ENCODE results near the gene POLR3K.

The POLR3K gene

GRCh38 chr16:66309-67182 lies 13.1 kb upstream of the POLR3K start:
- no peak for TF ChIP-seq EZH2 (IDR thresholded peaks at IDR 0.05; ENCODE audit: borderline replicate concordance, low read depth, low read length, severe bottlenecking)
- TF ChIP-seq, protein P1, sequence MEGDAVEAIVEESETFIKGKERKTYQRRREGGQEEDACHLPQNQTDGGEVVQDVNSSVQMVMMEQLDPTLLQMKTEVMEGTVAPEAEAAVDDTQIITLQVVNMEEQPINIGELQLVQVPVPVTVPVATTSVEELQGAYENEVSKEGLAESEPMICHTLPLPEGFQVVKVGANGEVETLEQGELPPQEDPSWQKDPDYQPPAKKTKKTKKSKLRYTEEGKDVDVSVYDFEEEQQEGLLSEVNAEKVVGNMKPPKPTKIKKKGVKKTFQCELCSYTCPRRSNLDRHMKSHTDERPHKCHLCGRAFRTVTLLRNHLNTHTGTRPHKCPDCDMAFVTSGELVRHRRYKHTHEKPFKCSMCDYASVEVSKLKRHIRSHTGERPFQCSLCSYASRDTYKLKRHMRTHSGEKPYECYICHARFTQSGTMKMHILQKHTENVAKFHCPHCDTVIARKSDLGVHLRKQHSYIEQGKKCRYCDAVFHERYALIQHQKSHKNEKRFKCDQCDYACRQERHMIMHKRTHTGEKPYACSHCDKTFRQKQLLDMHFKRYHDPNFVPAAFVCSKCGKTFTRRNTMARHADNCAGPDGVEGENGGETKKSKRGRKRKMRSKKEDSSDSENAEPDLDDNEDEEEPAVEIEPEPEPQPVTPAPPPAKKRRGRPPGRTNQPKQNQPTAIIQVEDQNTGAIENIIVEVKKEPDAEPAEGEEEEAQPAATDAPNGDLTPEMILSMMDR (IDR thresholded peaks at IDR 0.05; ENCODE audit: borderline replicate concordance, extremely low read depth, low read length, poor library complexity, severe bottlenecking), result no peak
- H3K4me2 ChIP-seq (ENCODE audit: insufficient read depth, low read length), result no peak overlapping the region
- no peak overlapping the region for H2AFZ ChIP-seq (ENCODE audit: low read depth, low read length)
- no peak for DNase-seq
- H3K9me3 ChIP-seq (ENCODE audit: insufficient read depth, low read length, severe bottlenecking), result no peaks in the 10 kb centered on the region
- H3K9ac ChIP-seq (ENCODE audit: low read depth, low read length), result no peak overlapping the region
- no peaks in the 10 kb centered on the region for H3K4me1 ChIP-seq (ENCODE audit: insufficient read depth, low read length)
- no peak overlapping the region for H3K27ac ChIP-seq (ENCODE audit: low read length)
- H3K79me2 ChIP-seq (ENCODE audit: insufficient read depth, low read length), result no peaks in the 10 kb centered on the region
- no peak overlapping the region for H3K4me3 ChIP-seq (ENCODE audit: low read depth in 1 of 2, low read length in 2 of 2)
- ATAC-seq (ENCODE audit: insufficient read depth, low read depth), result no peak
- H3K27me3 ChIP-seq (ENCODE audit: insufficient read depth, low read length, poor library complexity), result no peaks in the 10 kb centered on the region
- no peaks in the 10 kb centered on the region for H3K36me3 ChIP-seq (ENCODE audit: insufficient read depth, low read length)
- peaks cover 6% of the 10 kb centered on the region for H4K20me1 ChIP-seq (ENCODE audit: insufficient read depth, low read length)

- no peak overlapping the region for H3K9ac ChIP-seq (ENCODE audit: low read depth, low read length)
- no peaks in the 10 kb centered on the region for H3K79me2 ChIP-seq (ENCODE audit: insufficient read depth, low read length)
- DNase-seq (peak; percentile 84), ATAC-seq (ENCODE audit: insufficient read depth, low read depth) (peak; percentile 93)
- H3K27ac ChIP-seq (ENCODE audit: low read length), result no peak overlapping the region
- TF ChIP-seq EZH2 (IDR thresholded peaks at IDR 0.05; ENCODE audit: borderline replicate concordance, low read depth, low read length, severe bottlenecking), result no peak
- TF ChIP-seq, protein P1 (IDR thresholded peaks at IDR 0.05; ENCODE audit: borderline replicate concordance, extremely low read depth, low read length, poor library complexity, severe bottlenecking), result peak; percentile 98
- H3K4me2 ChIP-seq (ENCODE audit: insufficient read depth, low read length), result no peak overlapping the region
- peaks cover 6% of the 10 kb centered on the region for H4K20me1 ChIP-seq (ENCODE audit: insufficient read depth, low read length)
- H3K36me3 ChIP-seq (ENCODE audit: insufficient read depth, low read length), result no peaks in the 10 kb centered on the region
- no peaks in the 10 kb centered on the region for H3K27me3 ChIP-seq (ENCODE audit: insufficient read depth, low read length, poor library complexity)
- no peaks in the 10 kb centered on the region for H3K9me3 ChIP-seq (ENCODE audit: insufficient read depth, low read length, severe bottlenecking)
- H3K4me1 ChIP-seq (ENCODE audit: insufficient read depth, low read length), result no peaks in the 10 kb centered on the region
- H2AFZ ChIP-seq (ENCODE audit: low read depth, low read length), result no peak overlapping the region
- no peak overlapping the region for H3K4me3 ChIP-seq (ENCODE audit: low read depth in 1 of 2, low read length in 2 of 2)
These were observed 12.3 kb upstream of the POLR3K start for GRCh38 chr16:65745-66144.

DNA sequence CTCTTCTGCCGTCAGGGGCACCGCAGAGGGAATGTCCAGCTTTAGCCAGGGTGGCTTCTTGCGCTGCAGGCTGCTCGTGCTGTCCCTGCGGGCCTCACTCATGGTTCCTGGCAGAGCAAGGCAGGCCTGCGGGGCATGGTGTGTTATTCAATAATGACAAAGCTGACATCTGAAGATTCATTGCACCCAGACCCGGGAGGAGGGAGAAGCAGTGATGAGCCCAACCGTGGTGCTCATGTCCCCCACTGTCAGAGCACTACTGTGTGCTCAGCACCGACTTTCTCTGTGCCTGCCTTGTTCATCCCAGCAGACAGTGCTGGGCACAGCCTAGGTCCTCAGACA lies 11.5 kb upstream of the POLR3K start:
- Histone ChIP-seq H4K20me1 (ENCODE audit: insufficient read depth, low read length) (peaks cover 6% of the 10 kb centered on the region), H3K27ac (ENCODE audit: low read length) (no peak overlapping the region), H3K9ac (ENCODE audit: low read depth, low read length) (no peak overlapping the region), H3K36me3 (ENCODE audit: insufficient read depth, low read length) (no peaks in the 10 kb centered on the region), H3K4me2 (ENCODE audit: insufficient read depth, low read length) (no peak overlapping the region), H3K4me3 (ENCODE audit: low read depth in 1 of 2, low read length in 2 of 2) (no peak overlapping the region), H2AFZ (ENCODE audit: low read depth, low read length) (no peak overlapping the region), H3K79me2 (ENCODE audit: insufficient read depth, low read length) (no peaks in the 10 kb centered on the region), H3K27me3 (ENCODE audit: insufficient read depth, low read length, poor library complexity) (no peaks in the 10 kb centered on the region), H3K4me1 (ENCODE audit: insufficient read depth, low read length) (no peaks in the 10 kb centered on the region), H3K9me3 (ENCODE audit: insufficient read depth, low read length, severe bottlenecking) (no peaks in the 10 kb centered on the region)
- TF ChIP-seq, protein P1 (IDR thresholded peaks at IDR 0.05; ENCODE audit: borderline replicate concordance, extremely low read depth, low read length, poor library complexity, severe bottlenecking), result no peak
- TF ChIP-seq EZH2 (IDR thresholded peaks at IDR 0.05; ENCODE audit: borderline replicate concordance, low read depth, low read length, severe bottlenecking), result no peak
- DNase-seq (no peak), ATAC-seq (ENCODE audit: insufficient read depth, low read depth) (no peak)
